Activated T-cell treated with anti-CD3 and anti-CD28 coated beads, Interleukin-2, amount 50 U/mL, for 4 hours (primary cell): ENCODE data around the gene SMIM35. TPM values are rescaled to one million over a fixed set of nuclear protein-coding genes. Genes with fewer than 3 reads are reported as not detected.

Source experiments
- ATAC-seq, 2 donors: fragments of 200-7000 bp; cut with Tn5 transposase; one replicate each; pipeline ENCODE4 v1.10.0; 2021
- DNase-seq: peaks from one replicate; pipeline ENCODE4 v3.0.0-alpha.2; 2020
- H3K27me3 Mint-ChIP-seq: one replicate; pipeline ENCODE4 v1.8.0; 2021; ENCODE audit warnings: low read depth, mixed read lengths
- H3K36me3 Mint-ChIP-seq: one replicate; pipeline ENCODE4 v1.8.0; 2022; ENCODE audit warnings: mixed read lengths; ENCODE audit not compliant: insufficient read depth
- H3K4me1 Mint-ChIP-seq: one replicate; pipeline ENCODE4 v1.8.0; 2021; ENCODE audit warnings: low read depth, mixed read lengths
- H3K4me3 Mint-ChIP-seq: one replicate; pipeline ENCODE4 v1.8.0; 2021; ENCODE audit warnings: mild to moderate bottlenecking, moderate library complexity, mixed read lengths
- H3K9me3 Mint-ChIP-seq: one replicate; pipeline ENCODE4 v1.8.0; 2021; ENCODE audit warnings: mixed read lengths
- total RNA-seq, 3 donors: library from RNA; stranded (reverse); gene quantifications; one replicate each; pipeline ENCODE4 v1.2.1, GENCODE V29; 2021

Gene SMIM35
- total RNA-seq, 3 donors from 2014 or later: not detected

GRCh38 chr11:118099838-118100556 lies 13.2 kb upstream of the SMIM35 start:
- DNase-seq (no peak), ATAC-seq (no peak)
- Mint-ChIP-seq H3K27me3 (peaks cover 9% of the 10 kb centered on the region), H3K4me1 (no peaks in the 10 kb centered on the region), H3K36me3 (no peaks in the 10 kb centered on the region), H3K9me3 (no peaks in the 10 kb centered on the region), H3K4me3 (no peak overlapping the region)

- H3K4me3 Mint-ChIP-seq: no peak overlapping the region
- peaks cover 9% of the 10 kb centered on the region for H3K27me3 Mint-ChIP-seq
- DNase-seq (no peak), ATAC-seq (no peak)
- no peaks in the 10 kb centered on the region for H3K36me3 Mint-ChIP-seq
- H3K4me1 Mint-ChIP-seq: no peaks in the 10 kb centered on the region
- no peaks in the 10 kb centered on the region for H3K9me3 Mint-ChIP-seq
Measured at GRCh38 chr11:118098996-118099837, 12.5 kb upstream of the SMIM35 start.

GRCh38 chr11:118095967-118096367 lies 9.2 kb upstream of the SMIM35 start:
- no peak overlapping the region for H3K4me3 Mint-ChIP-seq
- no peaks in the 10 kb centered on the region for H3K4me1 Mint-ChIP-seq
- no peak for DNase-seq
- ATAC-seq: no peak
- no peaks in the 10 kb centered on the region for H3K9me3 Mint-ChIP-seq
- H3K27me3 Mint-ChIP-seq: peaks cover 9% of the 10 kb centered on the region
- H3K36me3 Mint-ChIP-seq: no peaks in the 10 kb centered on the region

GRCh38 chr11:118095493-118095892 lies 8.7 kb upstream of the SMIM35 start:
- Mint-ChIP-seq H3K4me3 (no peak overlapping the region), H3K4me1 (no peaks in the 10 kb centered on the region), H3K36me3 (no peaks in the 10 kb centered on the region), H3K9me3 (no peaks in the 10 kb centered on the region), H3K27me3 (peaks cover 9% of the 10 kb centered on the region)
- DNase-seq (no peak), ATAC-seq (no peak)

- ATAC-seq: no peak
Measured at GRCh38 chr11:118092907-118093571, 6.3 kb upstream of the SMIM35 start.

GRCh38 chr11:118091690-118092089 lies 4.9 kb upstream of the SMIM35 start:
- DNase-seq (no peak), ATAC-seq (no peak)
- Mint-ChIP-seq H3K27me3 (peaks cover 6% of the 10 kb centered on the region), H3K4me3 (no peak overlapping the region), H3K36me3 (peaks cover 6% of the 10 kb centered on the region), H3K9me3 (peaks cover 21% of the 10 kb centered on the region), H3K4me1 (no peaks in the 10 kb centered on the region)

More at GRCh38 chr11:118092907-118093571, 6.3 kb upstream of the SMIM35 start:
- Mint-ChIP-seq H3K4me3 (no peak overlapping the region), H3K9me3 (peaks cover 9% of the 10 kb centered on the region), H3K27me3 (peaks cover 9% of the 10 kb centered on the region), H3K4me1 (no peaks in the 10 kb centered on the region), H3K36me3 (peaks cover 1% of the 10 kb centered on the region)
- no peak for DNase-seq

GRCh38 chr11:118090545-118091162 lies 3.9 kb upstream of the SMIM35 start:
- Mint-ChIP-seq H3K9me3 (peaks cover 25% of the 10 kb centered on the region), H3K27me3 (peaks cover 3% of the 10 kb centered on the region), H3K4me1 (no peaks in the 10 kb centered on the region), H3K4me3 (no peak overlapping the region), H3K36me3 (peaks cover 6% of the 10 kb centered on the region)
- DNase-seq (no peak), ATAC-seq (no peak)

GRCh38 chr11:118088531-118088930 lies 1.8 kb upstream of the SMIM35 start:
- no peak overlapping the region for H3K4me3 Mint-ChIP-seq
- no peak for ATAC-seq
- H3K36me3 Mint-ChIP-seq: peaks cover 6% of the 10 kb centered on the region
- peaks cover 3% of the 10 kb centered on the region for H3K27me3 Mint-ChIP-seq
- peaks cover 25% of the 10 kb centered on the region for H3K9me3 Mint-ChIP-seq
- H3K4me1 Mint-ChIP-seq: no peaks in the 10 kb centered on the region
- no peak for DNase-seq

GRCh38 chr11:118087931-118088330 lies 1.2 kb upstream of the SMIM35 start:
- Mint-ChIP-seq H3K27me3 (peaks cover 3% of the 10 kb centered on the region), H3K4me3 (no peak overlapping the region), H3K36me3 (peaks cover 6% of the 10 kb centered on the region), H3K9me3 (peaks cover 25% of the 10 kb centered on the region), H3K4me1 (no peaks in the 10 kb centered on the region)
- DNase-seq (no peak), ATAC-seq (no peak)

- Mint-ChIP-seq H3K27me3 (peaks cover 3% of the 10 kb centered on the region), H3K4me3 (no peak overlapping the region), H3K4me1 (no peaks in the 10 kb centered on the region), H3K36me3 (peaks cover 6% of the 10 kb centered on the region), H3K9me3 (peaks cover 25% of the 10 kb centered on the region)
- ATAC-seq (no peak), DNase-seq (no peak)
Measured at GRCh38 chr11:118084656-118085055, 2.1 kb downstream of the SMIM35 start.

GRCh38 chr11:118084247-118084646 lies 2.5 kb downstream of the SMIM35 start:
- Mint-ChIP-seq H3K4me1 (no peaks in the 10 kb centered on the region), H3K9me3 (peaks cover 25% of the 10 kb centered on the region), H3K36me3 (peaks cover 6% of the 10 kb centered on the region), H3K27me3 (peaks cover 3% of the 10 kb centered on the region), H3K4me3 (no peak overlapping the region)
- DNase-seq (no peak), ATAC-seq (no peak)

GRCh38 chr11:118082880-118083552 lies 3.7 kb downstream of the SMIM35 start:
- ATAC-seq: no peak
- Mint-ChIP-seq H3K9me3 (peaks cover 16% of the 10 kb centered on the region), H3K27me3 (peaks cover 7% of the 10 kb centered on the region)

GRCh38 chr11:118081241-118081958 lies 5.4 kb downstream of the SMIM35 start:
- Mint-ChIP-seq H3K36me3 (no peaks in the 10 kb centered on the region), H3K9me3 (peaks cover 1% of the 10 kb centered on the region), H3K4me1 (no peaks in the 10 kb centered on the region), H3K27me3 (peaks cover 8% of the 10 kb centered on the region), H3K4me3 (no peak overlapping the region)
- ATAC-seq: no peak
- DNase-seq: no peak

More at GRCh38 chr11:118082880-118083552, 3.7 kb downstream of the SMIM35 start:
- no peak for DNase-seq
- H3K36me3 Mint-ChIP-seq: peaks cover 4% of the 10 kb centered on the region
- H3K4me3 Mint-ChIP-seq: no peak overlapping the region
- H3K4me1 Mint-ChIP-seq: no peaks in the 10 kb centered on the region
